Testis (tissue), 5 donors: Measurements from ENCODE around the gene PGF. TPM values are rescaled to one million over a fixed set of nuclear protein-coding genes. Genes with fewer than 3 reads are reported as not detected.
A peak's percentile ranks its signal among the peaks of the same experiment; 100 is the strongest.

Experiments
- DNase-seq: peaks from one replicate; pipeline ENCODE4 v3.0.0-alpha.2; 2019
- H3K27ac ChIP-seq, 2 donors: fragments of 200-600 bp; sonication (generic); one replicate each; pipeline ENCODE4 v1.5.1; 2019
- H3K27me3 ChIP-seq: fragments of 200-600 bp; sonication (generic); one replicate; pipeline ENCODE4 v1.5.1; 2019
- H3K36me3 ChIP-seq: fragments of 200-600 bp; sonication (generic); one replicate; pipeline ENCODE4 v1.5.1; 2017; ENCODE audit warnings: low read depth; ENCODE audit errors: missing control alignments
- H3K4me1 ChIP-seq: fragments of 200-600 bp; sonication (generic); one replicate; pipeline ENCODE4 v1.5.1; 2019
- H3K4me3 ChIP-seq, 2 donors: fragments of 200-600 bp; sonication (generic); one replicate each; pipeline ENCODE4 v1.5.1; 2017 to 2019
- H3K9me3 ChIP-seq: fragments of 200-600 bp; sonication (generic); one replicate; pipeline ENCODE4 v1.5.1; 2017
- POLR2A ChIP-seq: fragments of 450-650 bp; IDR thresholded peaks from one replicate; pipeline ENCODE4 v1.6.1; 2017; ENCODE audit warnings: antibody characterized with exemption, mild to moderate bottlenecking, moderate library complexity
- WGBS, 2 donors: methylation state at CpG; one replicate each; pipeline ENCODE4 v1.1.5; 2018; 5-methylcytosine and 5-hydroxymethylcytosine counted together
- intact Hi-C: fragments of 100-400 bp; cut with DNase I; formaldehyde crosslinking; loops from one replicate; pipeline ENCODE4 v1.15.1; 2023; ENCODE audit warnings: low total_unique reads
- long read RNA-seq, 2 donors: transcript quantifications; one replicate each; lab custom pipeline, GENCODE V29; 2026
- polyA plus RNA-seq: library from polyadenylated mRNA; stranded (reverse); fragments of 350-450 nt; fragmentation: Illumina TruSeq; extraction: RNeasy Lipid Tissue Mini Kit (QIAGEN cat#74804); gene quantifications from one replicate; pipeline ENCODE4 v1.2.3, GENCODE V29; 2014; ENCODE audit warnings: low read depth, low replicate concordance; ENCODE audit not compliant: insufficient read depth
- total RNA-seq, 2 donors: library from RNA; depleted of rRNA; stranded (reverse); fragments of >200 nt; gene quantifications; one replicate each; pipeline ENCODE4 v1.2.3, GENCODE V29; 2016
- TF ChIP-seq, protein P1 (sequence below), 3 experiments: fragments of 450-650 bp in 2 of 3; fragments of 200-600 bp in 1 of 3; sonication (generic) in 1 of 3; IDR thresholded peaks; one replicate each; pipeline ENCODE4 v1.5.1; 2016 to 2019; ENCODE audit warnings: antibody characterized with exemption in 3 of 3, mild to moderate bottlenecking in 2 of 3, moderate library complexity in 1 of 3

The PGF gene
- total RNA-seq (10 to 100 TPM in 1 of 2 donors, 1 to 10 TPM in 1; 6.5 to 11.5 TPM), polyA plus RNA-seq (5.4 TPM)
- long read RNA-seq, donor 1, partial matches to known transcripts = 0 of 5 reads
- long read RNA-seq, donor 1, other reads (novel, unspliced or antisense) = 0 of 5 reads
- long read RNA-seq, donor 2, partial matches to known transcripts = 0 of 2 reads
- long read RNA-seq, donor 2, other reads (novel, unspliced or antisense) = 0 of 2 reads

- intact Hi-C loops = no loop called here
- WGBS, 2 donors = 3 to 10% methylated on average over 12 to 65 of the region's 73 CpGs
- Histone ChIP-seq H3K27me3 (no peaks in the 10 kb centered on the region), H3K27ac (peak within 1 kb of the TSS in 1 of 2 donors; percentile 36), H3K4me1 (peaks cover 7% of the 10 kb centered on the region), H3K9me3 (no peaks in the 10 kb centered on the region), H3K36me3 (no peaks in the 10 kb centered on the region), H3K4me3 (peak within 1 kb of the TSS; percentile 55 to 61)
- peak; percentile 7 for TF ChIP-seq POLR2A
- TF ChIP-seq, protein P1, sequence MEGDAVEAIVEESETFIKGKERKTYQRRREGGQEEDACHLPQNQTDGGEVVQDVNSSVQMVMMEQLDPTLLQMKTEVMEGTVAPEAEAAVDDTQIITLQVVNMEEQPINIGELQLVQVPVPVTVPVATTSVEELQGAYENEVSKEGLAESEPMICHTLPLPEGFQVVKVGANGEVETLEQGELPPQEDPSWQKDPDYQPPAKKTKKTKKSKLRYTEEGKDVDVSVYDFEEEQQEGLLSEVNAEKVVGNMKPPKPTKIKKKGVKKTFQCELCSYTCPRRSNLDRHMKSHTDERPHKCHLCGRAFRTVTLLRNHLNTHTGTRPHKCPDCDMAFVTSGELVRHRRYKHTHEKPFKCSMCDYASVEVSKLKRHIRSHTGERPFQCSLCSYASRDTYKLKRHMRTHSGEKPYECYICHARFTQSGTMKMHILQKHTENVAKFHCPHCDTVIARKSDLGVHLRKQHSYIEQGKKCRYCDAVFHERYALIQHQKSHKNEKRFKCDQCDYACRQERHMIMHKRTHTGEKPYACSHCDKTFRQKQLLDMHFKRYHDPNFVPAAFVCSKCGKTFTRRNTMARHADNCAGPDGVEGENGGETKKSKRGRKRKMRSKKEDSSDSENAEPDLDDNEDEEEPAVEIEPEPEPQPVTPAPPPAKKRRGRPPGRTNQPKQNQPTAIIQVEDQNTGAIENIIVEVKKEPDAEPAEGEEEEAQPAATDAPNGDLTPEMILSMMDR (IDR thresholded peaks at IDR 0.05) = no peak
- DNase-seq = peak; percentile 75
These were observed at the start of gene PGF for GRCh38 chr14:74955229-74956026. PGF (minus strand) TSS chr14:74955597; CDS start chr14:74955242, 355 bp downstream.

- 5 to 6% methylated on average over 15 to 18 of the region's 18 CpGs for WGBS, 2 donors
- Histone ChIP-seq H3K36me3 (no peaks in the 10 kb centered on the region), H3K9me3 (no peaks in the 10 kb centered on the region), H3K27me3 (no peaks in the 10 kb centered on the region), H3K4me3 (peak overlapping the region; percentile 75 to 82), H3K4me1 (peaks cover 10% of the 10 kb centered on the region), H3K27ac (peak overlapping the region; percentile 80 to 88)
- intact Hi-C loops = no loop called here
- TF ChIP-seq, protein P1 (IDR thresholded peaks at IDR 0.05) = no peak
- no peak for TF ChIP-seq POLR2A
- no peak for DNase-seq
These were observed 48.0 kb upstream of the PGF start for GRCh38 chr14:75003250-75004027.

- TF ChIP-seq, protein P1 (IDR thresholded peaks at IDR 0.05) = peak; percentile 8 to 47 (median 36)
- peak; percentile 47 for TF ChIP-seq POLR2A
- Histone ChIP-seq H3K36me3 (no peaks in the 10 kb centered on the region), H3K27ac (peak within 1 kb of the TSS; percentile 80 to 88), H3K9me3 (no peaks in the 10 kb centered on the region), H3K4me3 (peak within 1 kb of the TSS; percentile 75 to 82), H3K4me1 (peaks cover 10% of the 10 kb centered on the region), H3K27me3 (no peaks in the 10 kb centered on the region)
- peak; percentile 99 for DNase-seq
- intact Hi-C loops = no loop called here
- 1 to 7% methylated on average over 3 to 66 of the region's 66 CpGs for WGBS, 2 donors
These were observed 47.2 kb upstream of the PGF start, which contains the start of gene EIF2B2 for GRCh38 chr14:75002392-75003249. EIF2B2 (plus strand) TSS chr14:75002921; CDS start chr14:75002991, 70 bp downstream.

- intact Hi-C loops = no loop called here
These were observed 46.5 kb upstream of the PGF start for GRCh38 chr14:75001899-75002298.

More at GRCh38 chr14:75001899-75002298, 46.5 kb upstream of the PGF start:
- no peak for DNase-seq
- H3K36me3 ChIP-seq = no peaks in the 10 kb centered on the region
- WGBS, 2 donors = 51 to 76% methylated on average over 1 of the region's 1 CpG
- H3K4me1 ChIP-seq = peaks cover 10% of the 10 kb centered on the region
- no peaks in the 10 kb centered on the region for H3K27me3 ChIP-seq
- peak overlapping the region; percentile 75 to 82 for H3K4me3 ChIP-seq
- H3K27ac ChIP-seq = peak overlapping the region; percentile 80 to 88
- TF ChIP-seq, protein P1 (IDR thresholded peaks at IDR 0.05) = no peak
- no peak for TF ChIP-seq POLR2A
- H3K9me3 ChIP-seq = no peaks in the 10 kb centered on the region
